Measurements from ENCODE around the gene UIMC1. TPM values are rescaled to one million over a fixed set of nuclear protein-coding genes. Genes with fewer than 3 reads are reported as not detected.

The UIMC1 gene
- polyA plus RNA-seq, 3 donors: 14.8 to 35.6 (median 19.1) TPM

GRCh38 chr5:177041936-177042335 is 35.4 kb upstream of the UIMC1 start:
- H3K4me3 Mint-ChIP-seq: no peak overlapping the region
- no peak for DNase-seq
- no peaks in the 10 kb centered on the region for H3K27me3 Mint-ChIP-seq (ENCODE audit: low read depth in 3 of 3)
- intact Hi-C loops (cut with micrococcal nuclease): no loop called here
- H3K36me3 ChIP-seq (replicated peaks in 1 of 2; ENCODE audit: control insufficient read depth in 1 of 2, insufficient read depth in 2 of 2, low read length in 2 of 2): peaks cover 40 to 73% of the 10 kb centered on the region in 2 donors
- H3K9ac ChIP-seq (ENCODE audit: insufficient read depth, low read length, poor library complexity, severe bottlenecking): no peak overlapping the region
- H4K20me1 ChIP-seq (ENCODE audit: insufficient read depth, low read length): peaks cover 14% of the 10 kb centered on the region
- no peaks in the 10 kb centered on the region for H3K4me1 ChIP-seq (ENCODE audit: control insufficient read depth in 1 of 2, insufficient read depth in 2 of 2, low read length in 2 of 2)
- no peak overlapping the region for H3K27ac ChIP-seq (ENCODE audit: low read depth in 1 of 2, low read length in 2 of 2)
- no peak overlapping the region for H2AFZ ChIP-seq (ENCODE audit: insufficient read depth, low read depth, low read length, poor library complexity, severe bottlenecking)
- H3K9me3 ChIP-seq (replicated peaks in 1 of 2; ENCODE audit: control insufficient read depth in 1 of 2, insufficient read depth in 1 of 2, low read length in 2 of 2): no peaks in the 10 kb centered on the region
- no peaks in the 10 kb centered on the region for H3K4me1 Mint-ChIP-seq
- 100% methylated on average over 1 of the region's 2 CpGs for WGBS (ENCODE audit: insufficient coverage)
- H3K27me3 ChIP-seq (ENCODE audit: control insufficient read depth in 2 of 2, insufficient read depth in 2 of 2, low read length in 2 of 2): no peaks in the 10 kb centered on the region
- H3K4me3 ChIP-seq (replicated peaks in 1 of 3; ENCODE audit: low read depth in 2 of 3, low read length in 3 of 3): no peak overlapping the region
- H3K36me3 Mint-ChIP-seq: peaks cover 52 to 57% of the 10 kb centered on the region in 2 donors
- no peak overlapping the region for H3K27ac Mint-ChIP-seq
- TF ChIP-seq CTCF (IDR thresholded peaks at IDR 0.05): no peak
- no peak overlapping the region for H3K4me2 ChIP-seq (replicated peaks; ENCODE audit: extremely low read depth, low read length, poor library complexity, severe bottlenecking)
- H3K79me2 ChIP-seq (ENCODE audit: insufficient read depth, low read length): peaks cover 9% of the 10 kb centered on the region
- H3K9me3 Mint-ChIP-seq: peaks cover 0 to 2% (median 0%) of the 10 kb centered on the region in 7 donors

GRCh38 chr5:177040814-177041420 is 34.3 kb upstream of the UIMC1 start:
- H2AFZ ChIP-seq (ENCODE audit: insufficient read depth, low read depth, low read length, poor library complexity, severe bottlenecking): no peak overlapping the region
- no peaks in the 10 kb centered on the region for H3K4me1 ChIP-seq (ENCODE audit: control insufficient read depth in 1 of 2, insufficient read depth in 2 of 2, low read length in 2 of 2)
- no peak overlapping the region for H3K9ac ChIP-seq (ENCODE audit: insufficient read depth, low read length, poor library complexity, severe bottlenecking)
- no peak overlapping the region for H3K4me3 ChIP-seq (replicated peaks in 1 of 3; ENCODE audit: low read depth in 2 of 3, low read length in 3 of 3)
- peaks cover 0 to 2% (median 0%) of the 10 kb centered on the region in 7 donors for H3K9me3 Mint-ChIP-seq
- peaks cover 3% of the 10 kb centered on the region for H3K4me1 Mint-ChIP-seq
- no peaks in the 10 kb centered on the region for H3K9me3 ChIP-seq (replicated peaks in 1 of 2; ENCODE audit: control insufficient read depth in 1 of 2, insufficient read depth in 1 of 2, low read length in 2 of 2)
- H3K27ac ChIP-seq (ENCODE audit: low read depth in 1 of 2, low read length in 2 of 2): no peak overlapping the region
- intact Hi-C loops (cut with micrococcal nuclease): no loop called here
- no peaks in the 10 kb centered on the region for H3K27me3 Mint-ChIP-seq (ENCODE audit: low read depth in 3 of 3)
- peaks cover 40 to 73% of the 10 kb centered on the region in 2 donors for H3K36me3 ChIP-seq (replicated peaks in 1 of 2; ENCODE audit: control insufficient read depth in 1 of 2, insufficient read depth in 2 of 2, low read length in 2 of 2)
- peaks cover 16% of the 10 kb centered on the region for H3K79me2 ChIP-seq (ENCODE audit: insufficient read depth, low read length)
- no peak overlapping the region for H3K4me3 Mint-ChIP-seq
- DNase-seq: no peak
- WGBS (ENCODE audit: insufficient coverage): 92% methylated on average over 2 of the region's 3 CpGs
- peaks cover 53 to 55% of the 10 kb centered on the region in 2 donors for H3K36me3 Mint-ChIP-seq
- no peak for TF ChIP-seq CTCF (IDR thresholded peaks at IDR 0.05)
- H4K20me1 ChIP-seq (ENCODE audit: insufficient read depth, low read length): peaks cover 18% of the 10 kb centered on the region
- no peaks in the 10 kb centered on the region for H3K27me3 ChIP-seq (ENCODE audit: control insufficient read depth in 2 of 2, insufficient read depth in 2 of 2, low read length in 2 of 2)
- H3K4me2 ChIP-seq (replicated peaks; ENCODE audit: extremely low read depth, low read length, poor library complexity, severe bottlenecking): no peak overlapping the region
- H3K27ac Mint-ChIP-seq: no peak overlapping the region

Data from CD14-positive monocyte (primary cell).